ENCODE measurements around the gene CALML5. TPM values are rescaled to one million over a fixed set of nuclear protein-coding genes. Genes with fewer than 3 reads are reported as not detected.

The CALML5 gene
- polyA plus RNA-seq, 12 donors = 0.94 to 4.9 (median 4.6) TPM; not detected in 9

DNA sequence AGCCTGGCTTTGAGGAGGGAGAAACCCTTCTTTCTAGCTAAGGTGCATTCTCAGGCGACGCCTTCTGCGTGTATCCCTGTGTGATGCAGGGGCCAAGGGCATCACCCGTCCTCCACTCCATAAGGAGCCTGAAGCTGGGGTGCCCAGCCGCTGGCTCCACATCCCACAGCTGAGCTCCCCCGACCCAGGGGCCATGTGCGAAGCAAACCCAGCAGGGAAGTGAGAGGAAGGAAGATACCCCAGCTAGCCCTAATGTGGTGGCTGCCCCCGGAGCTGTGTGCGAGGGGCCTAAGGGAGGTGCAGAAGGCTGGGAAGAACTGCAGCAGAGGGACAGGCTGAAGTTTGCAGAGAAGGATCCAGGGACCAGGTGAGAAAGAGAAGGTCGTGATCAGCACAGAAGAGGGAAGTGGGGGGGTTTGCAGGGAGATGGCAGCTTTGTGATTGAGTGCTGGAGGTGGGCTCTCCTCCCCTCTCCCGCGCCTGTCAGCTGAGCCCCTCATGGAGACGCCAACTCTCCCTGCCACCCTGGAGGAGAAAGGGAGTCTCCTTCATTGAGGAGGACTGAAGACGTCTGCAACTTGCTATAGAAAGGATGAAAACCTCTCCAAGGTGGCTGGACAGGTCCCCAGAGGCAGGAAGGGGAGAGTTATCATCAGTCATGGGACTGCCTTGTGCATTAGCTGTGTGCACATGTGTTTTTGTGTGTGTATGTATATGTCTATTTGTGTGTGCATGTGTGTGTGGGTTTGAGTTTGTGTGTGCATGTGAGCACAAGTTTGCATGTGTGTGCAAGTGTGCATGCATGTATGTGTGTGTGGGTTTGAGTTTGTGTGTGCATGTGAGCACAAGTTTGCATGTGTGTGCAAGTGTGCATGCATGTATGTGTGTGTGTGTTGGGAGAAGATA lies 3.5 kb upstream of the CALML5 start:
- DNase-seq = no peak

DNA sequence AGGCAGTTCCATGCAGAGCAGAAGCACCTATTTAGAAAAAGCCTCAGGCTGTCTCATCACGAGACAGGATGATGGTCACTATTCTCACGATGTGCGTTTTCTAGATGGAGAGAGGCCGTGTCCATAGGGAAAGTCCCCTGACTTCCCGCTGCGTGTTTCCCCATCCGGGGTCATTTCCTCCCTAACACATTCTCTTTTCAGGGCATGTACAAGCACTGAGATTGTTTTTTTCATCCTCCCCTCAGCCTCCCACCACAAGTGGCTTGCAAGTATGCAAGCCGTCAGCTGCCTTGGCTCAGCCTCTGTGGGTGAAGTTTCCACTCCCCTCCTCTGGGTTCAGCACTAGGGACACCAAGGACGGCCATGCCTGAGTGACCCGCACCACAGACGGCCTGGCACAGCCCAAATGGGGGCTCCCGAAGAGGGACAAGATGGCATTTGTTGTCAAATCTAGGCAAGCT lies 2.7 kb upstream of the CALML5 start:
- no peak for DNase-seq

DNA sequence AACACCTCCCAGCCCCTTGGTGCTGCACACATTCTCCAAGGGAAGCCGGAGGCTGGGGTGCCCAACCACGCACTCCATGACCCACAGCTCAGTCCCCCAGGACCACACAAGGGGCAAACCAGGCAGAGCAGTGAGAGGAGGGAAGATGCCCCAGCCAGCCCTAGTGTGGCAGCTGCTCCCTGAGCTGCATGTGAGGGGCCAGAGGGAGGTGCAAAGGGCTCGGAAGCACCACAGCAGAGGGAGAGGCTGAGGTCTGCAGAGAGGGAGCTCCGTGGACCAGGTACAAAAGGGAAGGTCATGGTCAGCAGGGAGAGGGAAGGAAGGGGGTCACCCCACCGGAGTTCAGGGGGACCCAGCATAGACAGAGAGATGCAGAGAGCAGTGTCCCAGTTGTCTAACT lies 1.5 kb upstream of the CALML5 start:
- DNase-seq = no peak

DNA sequence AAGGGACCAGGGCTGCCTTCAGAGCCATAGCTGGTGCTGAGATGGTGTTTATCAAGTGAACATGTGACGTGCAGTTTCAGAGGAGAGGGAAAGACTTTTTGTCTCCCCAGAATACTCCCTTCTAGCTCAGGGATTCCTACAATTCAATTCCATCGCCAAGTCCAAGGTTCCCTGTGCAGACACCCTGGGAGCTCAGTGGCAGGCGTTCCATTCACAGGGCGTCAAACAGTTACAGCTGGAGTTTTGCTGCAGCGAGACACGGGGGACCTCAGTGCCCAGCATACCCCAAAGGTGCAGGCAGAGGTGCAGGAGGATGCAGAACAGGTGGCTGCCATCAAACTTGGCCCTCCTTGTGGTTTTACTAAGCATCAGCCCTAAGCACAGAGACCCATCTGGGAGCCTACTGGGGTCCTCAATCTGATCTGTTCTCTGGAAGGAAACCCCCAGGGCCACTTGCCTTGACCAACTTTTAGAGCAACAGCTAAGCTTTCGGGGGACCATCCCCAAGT lies 846 bp upstream of the CALML5 start:
- no peak for DNase-seq

DNA sequence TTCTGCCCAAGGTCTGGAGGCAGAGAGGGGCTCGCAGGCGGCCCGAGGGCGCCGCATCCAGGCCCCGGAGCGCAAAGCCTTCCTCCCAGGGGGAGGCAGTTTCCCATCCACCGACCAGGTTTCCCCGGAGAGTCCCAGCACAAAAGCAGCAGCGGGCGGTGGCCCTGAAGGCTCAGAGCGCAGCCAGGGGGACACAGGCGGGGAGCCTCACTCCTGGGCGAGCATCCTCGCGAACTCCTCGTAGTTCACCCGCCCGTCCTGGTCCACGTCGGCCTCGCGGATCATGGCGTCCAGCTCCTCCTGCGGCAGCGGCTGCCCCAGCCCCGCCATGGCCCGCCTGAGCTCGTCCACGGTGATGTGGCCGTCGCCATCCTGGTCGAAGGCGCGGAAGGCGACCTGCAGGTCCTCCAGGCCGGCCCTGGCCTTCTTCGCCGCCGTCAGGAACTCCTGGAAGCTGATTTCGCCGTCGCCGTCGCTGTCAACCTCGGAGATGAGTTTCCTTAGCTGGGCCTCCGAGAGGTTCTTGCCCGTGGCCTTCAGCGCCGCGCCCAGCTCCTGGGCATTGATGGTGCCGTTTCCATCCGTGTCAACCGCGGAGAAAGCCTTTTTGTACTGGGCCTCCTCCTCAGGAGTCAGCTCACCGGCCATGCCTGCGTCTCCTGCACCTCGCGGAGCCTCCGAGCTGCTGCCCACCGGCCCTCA lies 428 bp downstream of the CALML5 start:
- no peak for DNase-seq

DNA sequence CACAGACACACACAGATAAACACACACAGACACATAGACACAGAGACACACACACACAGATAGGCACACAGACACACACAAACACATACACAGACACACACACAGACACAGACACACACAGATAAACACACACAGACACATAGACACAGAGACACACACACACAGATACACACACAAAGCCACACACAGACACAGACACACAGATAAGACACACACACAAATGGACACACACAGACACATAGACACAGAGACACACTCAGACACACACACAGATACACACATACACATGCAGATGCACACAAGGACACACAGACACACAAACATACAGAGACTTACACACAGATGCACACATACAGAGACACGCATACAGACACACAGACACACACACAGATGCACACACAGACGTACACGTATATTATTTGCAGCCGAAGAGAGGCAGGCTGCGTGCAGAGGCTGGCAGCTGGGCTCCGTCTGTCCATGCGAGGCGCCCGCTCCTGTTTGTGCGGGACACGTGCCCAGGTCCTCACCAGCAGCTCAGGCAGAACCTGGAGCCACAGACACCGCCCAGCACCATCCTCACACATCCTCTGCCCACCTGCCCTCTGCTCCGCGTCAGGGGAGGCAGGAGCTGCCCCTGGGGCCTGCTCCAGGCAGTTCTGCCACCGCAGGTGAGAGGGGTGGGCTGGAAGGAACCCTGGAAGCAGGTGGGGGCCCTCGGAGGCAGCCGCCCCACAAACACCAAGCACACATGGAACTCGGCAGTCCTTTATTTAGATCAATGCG lies 1.2 kb downstream of the CALML5 start:
- no peak for DNase-seq

DNA sequence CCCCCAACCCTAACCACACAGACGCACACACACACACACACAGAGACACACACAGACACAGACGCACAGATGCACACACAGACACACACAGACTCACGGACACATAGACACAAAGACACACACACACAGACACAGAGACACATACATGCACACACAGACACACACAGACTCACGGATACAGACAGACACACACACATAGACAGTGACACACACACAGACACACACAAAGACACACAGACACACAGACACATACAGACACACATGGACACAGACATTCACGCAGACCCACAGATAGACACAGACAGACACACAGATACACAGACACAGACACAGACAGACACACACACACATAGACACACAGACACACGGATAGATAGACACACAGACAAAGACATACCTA lies 2.1 kb downstream of the CALML5 start:
- no peak for DNase-seq

DNA sequence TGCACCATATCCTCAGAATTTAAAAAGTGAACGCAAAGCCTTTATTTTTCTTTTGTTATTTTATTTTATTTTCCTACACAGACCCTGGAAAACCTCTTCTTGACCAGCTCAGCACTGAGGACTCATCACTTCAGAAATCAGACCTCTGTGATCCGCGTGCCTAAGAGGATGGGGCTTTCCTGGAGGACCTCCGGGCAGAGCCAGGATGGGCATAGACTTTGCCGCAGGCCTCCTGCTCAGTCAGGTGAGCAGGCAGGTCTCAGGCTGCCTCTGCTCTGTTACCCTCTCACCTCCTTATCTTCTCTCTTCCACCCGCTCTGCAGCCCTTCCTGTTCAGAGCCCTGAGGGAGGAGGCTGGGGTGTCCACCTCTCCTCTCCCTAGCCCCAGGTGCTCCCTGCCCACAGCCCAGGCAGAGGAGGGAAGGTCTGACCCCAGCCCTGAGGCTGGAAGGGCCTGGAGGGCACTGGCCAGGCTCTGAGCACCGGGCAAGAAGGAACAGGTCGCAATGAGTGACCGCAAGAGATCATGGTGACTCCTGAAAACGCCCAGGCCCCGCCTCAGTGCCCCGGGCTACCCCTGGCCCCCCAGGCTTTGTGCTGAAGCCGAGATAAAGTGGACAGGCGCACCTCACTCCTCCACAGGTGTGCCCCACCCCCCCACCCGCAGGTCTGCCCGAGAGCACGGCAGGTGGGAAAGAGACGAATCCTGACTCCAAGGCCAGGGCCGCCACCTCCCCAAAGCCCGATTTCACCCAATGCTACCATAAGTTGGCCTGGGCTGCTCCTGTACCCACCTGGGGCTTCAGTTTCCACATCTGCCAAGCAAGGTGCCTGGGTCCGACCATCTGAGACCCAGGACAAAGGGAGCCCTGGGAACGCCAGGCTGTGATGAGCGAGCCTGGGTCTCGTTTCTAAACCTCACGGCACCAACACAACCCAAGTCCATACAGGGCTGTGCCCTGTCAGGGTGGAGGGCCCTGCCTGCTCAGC lies 2.8 kb downstream of the CALML5 start:
- no peak for DNase-seq

DNA sequence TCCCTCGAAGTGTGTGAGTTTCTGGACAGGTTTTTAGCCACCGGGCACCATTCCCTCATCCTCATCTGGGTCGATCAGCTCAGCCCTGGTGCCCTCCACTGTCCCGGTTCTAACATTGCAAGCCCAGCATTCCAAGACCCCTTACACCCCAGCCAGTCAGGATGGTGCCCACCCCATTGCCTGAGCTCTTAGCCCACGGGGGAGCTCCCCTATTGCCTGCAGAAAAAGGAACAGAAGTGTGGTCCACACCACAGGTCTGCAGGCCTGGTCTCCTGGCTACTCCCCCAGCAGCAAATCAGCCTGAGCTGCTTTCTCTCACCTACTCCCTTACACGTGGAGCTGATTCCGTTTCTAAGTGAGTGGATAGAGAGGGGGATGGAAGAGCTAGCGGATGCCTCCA lies 4.8 kb downstream of the CALML5 start:
- no peak for DNase-seq

DNA sequence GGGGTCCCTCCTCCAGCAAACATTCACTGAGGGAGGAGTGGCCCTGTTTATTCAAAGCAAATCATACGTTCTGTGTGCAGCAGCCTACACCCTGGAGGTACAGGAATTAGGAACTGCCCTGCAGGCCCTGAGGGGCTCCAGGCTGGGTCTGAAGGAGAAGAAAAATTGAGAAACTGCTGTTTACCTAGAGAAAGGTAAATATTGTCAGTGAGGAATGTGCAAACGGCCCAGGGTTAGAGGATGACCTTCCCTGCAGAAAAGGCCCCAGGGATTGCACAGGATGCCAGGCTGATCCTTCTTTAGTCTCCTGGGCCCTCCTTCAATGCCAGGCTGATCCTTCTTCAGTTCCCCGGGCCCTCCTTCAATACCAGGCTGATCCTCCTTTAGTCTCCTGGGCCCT lies 5.7 kb downstream of the CALML5 start:
- DNase-seq = no peak

DNA sequence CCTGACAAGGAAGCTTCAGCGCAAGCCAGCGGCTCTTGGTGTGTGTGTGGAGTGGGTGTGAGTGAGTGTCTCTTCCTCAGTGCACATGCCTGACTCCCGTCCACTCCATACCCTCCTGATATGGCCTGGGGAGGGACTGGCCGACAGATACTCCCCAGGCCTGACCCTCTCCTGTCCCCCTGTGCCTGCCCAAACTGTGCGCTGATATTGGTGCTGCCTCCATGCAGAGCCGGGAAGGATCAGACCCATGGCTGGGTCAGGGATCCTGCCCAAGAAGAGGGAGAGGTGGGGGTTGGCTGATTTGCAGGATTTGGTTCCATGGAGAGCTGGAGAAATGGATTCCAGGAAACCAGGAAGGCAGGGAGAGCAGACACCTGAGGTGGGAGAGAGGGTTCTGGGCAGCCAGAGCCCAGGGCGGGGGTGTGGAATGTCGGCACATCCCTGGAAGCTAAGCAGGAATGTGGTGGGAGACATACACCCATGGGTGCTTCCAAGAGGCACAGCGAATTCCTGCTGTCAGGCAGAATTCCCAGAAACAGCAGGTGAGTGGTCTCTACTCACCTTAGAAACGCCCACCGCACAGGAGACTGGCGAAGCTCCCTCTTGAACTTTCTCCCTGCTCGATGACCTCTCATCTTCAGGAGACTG lies 6.3 kb downstream of the CALML5 start:
- no peak for DNase-seq

DNA sequence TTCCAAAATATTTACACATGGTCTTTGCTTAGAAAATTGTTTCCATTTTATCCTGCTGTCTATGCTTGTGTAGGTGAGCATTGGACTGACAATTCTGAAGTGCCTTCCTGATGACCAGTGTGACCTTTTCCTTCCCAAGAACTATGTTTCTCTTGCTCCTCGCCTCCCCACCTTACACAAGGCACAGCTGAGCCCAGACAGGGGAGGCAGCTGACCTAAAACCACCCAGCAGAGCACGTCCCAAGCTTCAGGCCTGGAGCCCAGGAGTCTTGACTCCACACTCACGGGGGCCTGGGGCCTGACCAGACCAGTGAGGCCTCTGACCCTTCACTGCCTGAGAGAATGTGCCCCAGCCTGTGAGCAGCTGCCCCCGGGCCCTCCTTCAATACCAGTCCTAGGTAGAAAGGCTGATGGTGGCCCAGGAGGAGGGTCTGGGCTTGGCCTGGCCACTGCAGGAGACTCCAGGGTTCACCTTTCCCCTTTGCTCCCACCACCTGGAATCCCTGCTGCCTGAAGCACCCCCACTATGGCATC lies 7.0 kb downstream of the CALML5 start:
- DNase-seq = no peak

DNA sequence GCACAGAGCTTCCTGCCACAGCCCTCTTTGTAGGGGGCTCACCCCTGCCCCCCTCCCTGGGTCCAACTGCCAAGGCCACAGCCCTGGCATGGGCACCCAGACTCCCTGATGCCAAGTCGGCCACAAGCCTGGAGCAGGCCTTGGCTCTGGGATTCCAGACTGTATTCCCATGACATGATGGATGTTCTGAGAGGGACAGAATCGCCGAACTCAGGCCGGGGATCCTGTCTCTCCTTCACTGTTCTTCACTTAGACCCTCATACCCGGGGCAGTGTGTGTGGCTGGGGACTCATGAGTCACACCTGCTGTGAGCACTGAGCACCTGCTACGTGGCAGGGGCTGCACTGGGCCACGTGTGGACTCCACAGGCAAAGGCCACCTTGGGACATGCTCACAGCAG lies 7.9 kb downstream of the CALML5 start:
- no peak for DNase-seq

DNA sequence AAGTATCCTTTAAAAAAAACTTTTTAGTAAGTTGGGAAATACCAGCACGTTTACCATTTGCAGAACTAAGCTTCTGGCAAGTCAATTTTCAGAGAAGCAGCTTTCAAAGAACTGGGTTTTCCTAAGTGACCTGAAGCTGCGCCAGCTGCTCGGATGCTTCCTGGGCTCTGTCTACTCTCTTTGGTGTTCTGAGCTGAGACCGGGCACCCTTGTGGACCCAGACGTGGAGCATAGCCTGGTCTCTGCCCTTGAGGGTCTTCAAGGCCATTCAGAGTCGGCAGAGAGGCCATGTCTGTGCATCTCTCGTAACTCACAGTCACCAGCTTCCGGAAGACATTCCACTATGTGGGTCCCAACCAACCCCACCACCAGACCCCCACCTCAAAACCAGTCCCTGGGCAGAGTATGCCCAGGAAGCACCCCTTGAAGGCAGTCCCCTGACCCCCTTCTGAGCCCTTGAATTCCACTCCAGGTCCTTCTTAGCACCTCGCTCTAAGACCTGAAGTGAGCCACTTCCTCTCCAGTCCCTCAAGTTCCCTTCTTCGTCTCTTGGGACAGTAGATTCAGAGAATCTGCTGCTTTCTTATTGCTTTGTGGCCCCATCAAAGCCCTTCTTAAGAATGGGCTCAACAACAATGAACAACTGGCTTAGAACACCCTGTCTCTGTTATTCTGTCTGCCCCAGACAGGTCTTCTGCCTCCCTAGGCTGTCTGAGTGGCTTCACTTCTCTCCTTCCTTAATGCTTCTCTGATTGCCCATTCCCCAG lies 8.5 kb downstream of the CALML5 start:
- no peak for DNase-seq

DNA sequence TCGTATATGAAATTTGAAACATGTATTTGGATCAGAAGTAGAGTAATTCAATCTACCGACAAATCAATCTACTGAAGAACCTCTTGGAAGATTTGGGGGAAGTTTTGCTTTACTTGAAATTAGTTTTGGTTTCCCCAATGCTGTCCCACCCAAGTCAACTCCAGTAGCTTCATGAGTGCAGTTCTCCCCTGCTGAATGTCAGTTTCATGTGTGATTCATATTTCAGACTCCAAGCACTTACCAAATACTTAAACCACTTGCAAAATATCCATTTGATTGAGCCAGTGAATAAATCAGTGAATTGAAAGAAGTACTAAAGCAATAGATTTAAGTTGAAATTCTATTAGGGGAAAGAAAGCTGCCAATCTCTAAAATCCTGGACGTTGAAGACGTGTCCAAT lies 9.3 kb downstream of the CALML5 start:
- DNase-seq = no peak

DNA sequence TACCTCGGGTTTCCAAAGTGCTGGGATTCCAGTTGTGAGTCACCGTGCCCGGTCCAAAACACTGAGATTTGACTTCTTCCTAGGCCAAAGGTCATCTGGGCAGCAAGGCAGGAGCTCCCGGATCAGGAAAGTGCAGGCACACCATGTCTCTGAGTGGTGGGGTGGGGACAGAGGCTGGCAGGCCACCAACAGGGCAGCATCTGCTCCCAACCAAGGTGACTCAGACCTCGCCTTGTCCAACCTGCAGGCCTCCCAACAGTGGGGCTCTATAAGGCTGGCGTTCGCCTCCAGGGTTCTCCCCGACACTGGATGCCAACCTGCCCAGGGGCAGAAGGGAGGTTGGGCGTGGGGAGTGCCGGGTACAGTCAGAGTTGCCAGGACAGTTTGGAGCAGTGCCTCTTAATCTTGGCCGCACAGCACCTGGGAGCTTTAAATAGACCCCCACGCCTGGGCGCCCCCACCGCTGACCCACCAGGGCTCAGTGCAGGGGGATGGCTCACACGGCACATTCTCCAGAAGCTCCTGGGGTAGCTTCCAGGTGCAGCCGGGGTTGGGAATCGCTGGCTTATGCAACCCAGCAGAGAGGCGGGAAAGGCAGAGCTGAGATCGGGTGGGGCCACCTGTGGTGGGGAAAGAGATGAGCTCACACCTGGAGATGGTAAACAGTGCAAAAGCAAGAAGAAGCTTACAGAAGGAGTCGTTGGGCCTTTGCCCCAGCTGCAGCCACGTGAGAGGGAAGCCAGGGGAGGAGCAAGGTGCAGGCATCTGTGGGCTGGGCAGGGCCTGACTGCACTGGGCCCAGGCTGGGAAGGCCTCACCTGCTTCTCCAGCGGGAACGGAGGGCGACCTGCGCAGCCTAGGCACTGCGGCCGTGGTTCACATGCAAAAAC lies 10.9 kb downstream of the CALML5 start:
- no peak for DNase-seq

DNA sequence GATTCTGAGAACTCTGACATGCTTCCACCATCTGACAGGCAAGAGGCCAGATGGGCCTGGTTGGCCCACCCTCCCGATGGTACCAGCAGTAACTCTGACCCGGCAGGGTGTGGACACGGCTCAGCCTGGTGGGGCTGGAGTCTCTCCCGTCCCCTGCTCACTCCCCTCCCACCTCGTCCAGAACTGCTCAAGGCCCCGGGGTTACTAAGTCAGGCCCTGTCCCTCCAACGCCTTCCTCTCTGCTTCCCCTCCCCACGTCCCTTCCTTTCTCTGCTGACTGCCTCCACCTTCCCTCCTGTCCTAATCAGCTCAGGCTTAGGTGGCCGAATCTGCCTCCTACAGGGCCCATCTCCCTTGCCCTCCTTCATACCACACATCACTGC lies 12.5 kb downstream of the CALML5 start:
- DNase-seq = no peak
